A549 treated with dexamethasone at 1 μM for 4 hours (cell line): Measurements from ENCODE around the gene NTF4. TPM values are rescaled to one million over a fixed set of nuclear protein-coding genes. Genes with fewer than 3 reads are reported as not detected.

ENCODE experiments used
- total RNA-seq: library from RNA; stranded (reverse); fragments of 200-300 nt; extraction: Qiagen RNA extraction; gene quantifications from 5 replicates; pipeline ENCODE4 v1.2.3, GENCODE V29; 2022

The NTF4 gene, protein sequence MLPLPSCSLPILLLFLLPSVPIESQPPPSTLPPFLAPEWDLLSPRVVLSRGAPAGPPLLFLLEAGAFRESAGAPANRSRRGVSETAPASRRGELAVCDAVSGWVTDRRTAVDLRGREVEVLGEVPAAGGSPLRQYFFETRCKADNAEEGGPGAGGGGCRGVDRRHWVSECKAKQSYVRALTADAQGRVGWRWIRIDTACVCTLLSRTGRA
- total RNA-seq, result 0.24 to 0.75 TPM (median 0.67 TPM) in 5 replicates

DNA sequence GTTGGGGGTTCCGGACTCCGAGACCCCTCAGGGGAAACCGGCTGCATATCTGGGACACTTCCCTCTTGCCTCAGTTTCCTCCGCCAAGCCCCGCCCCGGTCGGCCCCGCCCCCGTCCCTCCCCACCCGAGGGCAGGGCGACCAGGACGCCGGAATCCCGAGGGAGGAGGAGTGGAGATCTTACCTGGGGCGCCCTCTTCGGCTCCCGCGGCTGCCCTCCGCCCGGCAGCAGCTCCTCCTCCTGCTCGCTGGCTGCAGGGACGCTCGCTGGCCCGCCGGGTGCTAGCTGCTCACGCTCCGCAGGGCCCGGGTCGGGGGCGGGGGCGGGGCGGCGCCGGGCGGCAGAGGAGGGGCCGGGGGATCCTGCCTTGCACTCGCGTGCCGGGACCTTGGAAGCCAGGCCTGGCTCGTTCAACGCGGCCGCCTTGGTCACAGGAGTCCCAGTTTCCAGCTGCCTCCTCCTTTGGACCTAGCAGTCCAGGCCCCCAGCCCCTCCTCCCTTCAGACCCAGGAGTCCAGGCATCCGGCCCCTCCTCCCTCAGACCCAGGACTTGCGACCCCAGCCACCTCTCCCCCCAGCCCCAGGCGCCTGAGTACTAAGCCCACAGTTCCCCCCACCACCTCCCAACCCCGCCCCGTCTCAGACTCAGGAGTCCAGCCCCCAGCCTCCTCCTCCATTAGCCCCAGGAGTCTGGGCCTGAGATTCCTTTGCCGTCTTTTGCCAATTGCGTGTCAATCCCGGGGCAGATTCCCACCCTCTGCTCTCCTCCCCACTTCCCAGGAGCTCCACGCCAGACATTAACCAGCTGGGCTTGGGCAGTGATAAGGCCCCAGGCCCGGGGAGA is at the start of gene NTF4:
TSS of gene NTF4 (minus strand) at position 51 of the 844 bp plus-strand sequence. CDS start 2,821 bp downstream, outside the sequence.

DNA sequence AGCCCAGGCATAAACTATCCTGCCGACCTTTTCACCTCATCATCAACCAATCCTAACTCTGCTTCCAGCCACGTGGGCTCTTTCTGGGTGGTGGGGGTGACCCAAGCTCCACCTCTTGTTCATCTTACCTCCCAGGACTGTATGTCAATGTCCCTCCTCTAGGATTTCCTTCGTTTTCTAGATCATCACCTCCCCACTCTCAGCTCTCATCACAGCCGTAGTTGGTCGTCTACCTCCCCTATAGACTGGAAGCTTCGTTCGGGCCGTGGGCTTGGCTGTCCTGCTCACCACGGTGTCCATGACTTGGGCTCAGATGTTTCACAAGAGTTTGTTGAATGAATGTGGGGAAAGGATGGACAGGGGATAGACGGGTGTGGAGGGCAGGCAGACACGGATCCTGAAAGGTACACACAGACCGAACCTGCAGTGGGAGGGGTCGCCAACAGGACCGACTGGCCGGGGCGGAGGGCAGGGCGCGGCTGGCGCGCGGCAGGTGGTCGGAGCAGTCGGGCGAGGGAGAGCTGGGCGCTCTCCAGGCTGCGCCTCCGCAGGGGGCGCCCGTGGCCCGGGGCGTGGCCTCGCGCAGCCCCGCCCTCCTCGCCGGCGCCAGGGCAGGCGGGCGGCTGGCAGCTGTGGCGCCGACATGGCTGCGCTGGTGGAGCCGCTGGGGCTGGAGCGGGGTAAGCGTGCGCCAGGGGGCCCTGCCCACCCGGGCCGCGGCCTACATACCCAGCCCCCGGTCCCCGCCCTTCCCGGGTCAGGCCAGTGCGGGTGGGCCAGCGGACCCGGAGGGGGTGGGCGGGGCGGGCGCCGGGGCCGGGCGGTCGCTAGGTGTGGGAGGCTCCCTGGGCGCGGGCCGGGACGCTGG is 49.4 kb upstream of the NTF4 start, which contains the start of gene LIN7B:
TSS of gene LIN7B (plus strand) at position 609 of the 868 bp plus-strand sequence. CDS start at position 644, 35 bp downstream.

DNA sequence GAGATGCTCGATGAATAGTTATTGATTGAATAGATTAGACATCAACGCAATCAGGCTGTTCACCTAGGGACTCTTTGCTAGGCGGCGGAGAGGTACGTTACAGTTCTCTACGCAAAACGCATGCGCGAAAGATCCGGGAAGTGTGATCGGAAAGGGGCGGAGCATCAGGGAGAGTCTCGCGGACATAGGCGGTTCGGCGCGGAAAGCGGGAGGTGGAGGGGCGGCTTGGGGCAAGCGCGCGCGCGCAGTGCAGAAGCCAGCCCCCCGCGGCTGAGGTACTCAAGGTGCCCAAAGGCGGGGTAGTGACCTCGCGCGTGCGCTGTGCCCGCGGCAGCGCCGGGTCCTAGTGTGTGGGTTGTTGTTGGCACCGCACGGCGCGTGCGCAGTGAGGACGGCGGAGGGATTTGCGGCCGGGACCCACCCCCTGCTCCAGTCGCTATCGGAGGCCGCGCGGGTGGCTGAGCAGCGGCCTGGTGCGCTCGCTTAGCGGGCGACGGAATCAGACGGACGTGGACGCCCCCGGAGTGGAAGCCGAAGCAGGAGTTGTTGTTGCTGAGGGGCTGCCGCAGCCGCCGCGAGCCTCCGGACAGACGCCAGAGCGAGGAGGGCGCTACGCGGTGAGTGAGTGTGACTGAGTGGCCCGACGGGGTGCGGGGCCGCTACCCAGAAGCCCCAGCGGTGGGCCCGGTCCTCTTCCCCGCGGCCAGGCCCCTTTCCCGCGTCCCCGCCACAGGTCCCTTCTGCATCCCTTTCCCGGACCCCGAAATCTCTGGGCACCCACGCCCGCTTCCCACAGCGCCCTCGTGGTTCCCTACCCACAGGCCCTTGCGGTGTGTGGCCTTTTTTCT is 20.6 kb upstream of the NTF4 start, which contains the start of gene SNRNP70:
TSS of gene SNRNP70 (plus strand) at position 432 of the 848 bp plus-strand sequence. CDS start 964 bp downstream, outside the sequence.

DNA sequence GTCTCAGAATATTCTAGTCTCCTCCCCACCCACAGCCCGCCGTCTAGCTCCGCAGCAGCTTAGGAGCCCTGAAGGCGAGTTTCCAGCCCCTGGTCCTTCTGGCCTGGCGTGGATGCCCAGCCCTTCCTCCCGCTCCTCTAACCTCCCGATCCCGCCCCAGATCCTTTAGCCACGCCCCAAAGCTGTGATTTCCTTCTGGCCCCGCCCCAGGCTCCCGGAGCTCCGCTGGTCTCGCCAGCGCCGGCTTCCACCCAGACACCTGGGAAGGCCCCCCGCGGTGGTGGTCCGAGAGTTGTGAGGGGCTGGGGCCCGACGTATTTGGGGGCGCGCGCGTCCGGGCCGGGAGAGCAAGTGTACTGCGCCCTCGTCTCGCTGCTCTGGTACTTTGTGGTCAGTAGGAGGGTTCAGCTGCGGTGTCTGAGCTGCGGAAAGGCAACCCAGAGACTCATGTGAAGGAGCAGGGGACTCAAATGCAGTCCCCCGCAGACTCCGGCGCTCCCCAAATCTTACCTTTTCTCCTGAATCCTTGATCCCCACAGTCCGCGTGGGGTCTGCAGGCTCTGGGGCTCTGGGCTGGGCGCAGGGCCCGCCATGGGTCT is 6.9 kb downstream of the NTF4 start, which contains the start of gene CGB7:
TSS of gene CGB7 (minus strand) at position 114 of the 599 bp plus-strand sequence. CDS start 2,374 bp downstream, outside the sequence.

DNA sequence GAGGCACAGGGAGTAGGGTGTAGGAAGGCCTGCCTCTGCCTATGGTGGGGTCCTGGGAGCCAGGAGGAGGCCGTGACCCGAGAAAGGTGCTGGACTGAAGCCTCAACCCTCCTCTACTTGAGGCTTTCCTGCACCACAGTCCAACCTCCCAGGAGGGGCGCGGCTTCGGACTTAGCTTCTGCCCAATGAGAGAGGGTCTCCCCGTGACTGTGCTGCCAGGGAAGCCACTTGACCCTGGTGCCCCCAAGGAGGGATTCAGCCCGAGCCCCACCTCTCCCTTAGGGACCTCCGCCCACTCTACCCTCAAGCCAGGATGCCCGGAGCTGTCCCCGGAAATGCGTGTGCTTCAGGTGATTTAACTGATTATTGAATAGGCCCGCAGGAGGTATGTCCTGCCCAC is 15.6 kb downstream of the NTF4 start, which contains the start of gene CGB8:
TSS of gene CGB8 (minus strand) at position 101 of the 400 bp plus-strand sequence. CDS start 372 bp downstream, outside the sequence.

DNA sequence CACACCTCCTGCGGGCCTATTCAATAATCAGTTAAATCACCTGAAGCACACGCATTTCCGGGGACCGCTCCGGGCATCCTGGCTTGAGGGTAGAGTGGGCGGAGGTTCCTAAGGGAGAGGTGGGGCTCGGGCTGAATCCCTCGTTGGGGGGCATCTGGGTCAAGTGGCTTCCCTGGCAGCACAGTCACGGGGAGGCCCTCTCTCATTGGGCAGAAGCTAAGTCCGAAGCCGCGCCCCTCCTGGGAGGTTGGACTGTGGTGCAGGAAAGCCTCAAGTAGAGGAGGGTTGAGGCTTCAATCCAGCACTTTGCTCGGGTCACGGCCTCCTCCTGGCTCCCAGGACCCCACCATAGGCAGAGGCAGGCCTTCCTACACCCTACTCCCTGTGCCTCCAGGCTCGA is 21.1 kb downstream of the NTF4 start, which contains the start of gene CGB5:
TSS of gene CGB5 (plus strand) at position 301 of the 400 bp plus-strand sequence. CDS start 362 bp downstream, outside the sequence.

GRCh38 chr19:49036815-49037214 is 27.8 kb downstream of the NTF4 start, which contains the start of gene CGB1:
TSS of gene CGB1 (minus strand) at chr19:49036895. CDS start at chr19:49036711, 184 bp downstream.

GRCh38 chr19:49031642-49032301 is 32.8 kb downstream of the NTF4 start, which contains the start of gene CGB2:
TSS of gene CGB2 (plus strand) at chr19:49031890. CDS start at chr19:49032096, 206 bp downstream.

DNA sequence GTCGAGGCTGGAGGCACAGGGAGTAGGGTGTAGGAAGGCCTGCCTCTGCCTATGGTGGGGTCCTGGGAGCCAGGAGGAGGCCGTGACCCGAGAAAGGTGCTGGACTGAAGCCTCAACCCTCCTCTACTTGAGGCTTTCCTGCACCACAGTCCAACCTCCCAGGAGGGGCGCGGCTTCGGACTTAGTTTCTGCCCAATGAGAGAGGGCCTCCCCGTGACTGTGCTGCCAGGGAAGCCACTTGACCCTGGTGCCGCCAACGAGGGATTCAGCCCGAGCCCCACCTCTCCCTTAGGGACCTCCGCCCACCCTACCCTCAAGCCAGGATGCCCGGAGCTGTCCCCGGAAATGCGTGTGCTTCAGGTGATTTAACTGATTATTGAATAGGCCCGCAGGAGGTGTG is 40.4 kb downstream of the NTF4 start, which contains the start of gene CGB3:
TSS of gene CGB3 (minus strand) at position 101 of the 400 bp plus-strand sequence. CDS start 362 bp downstream, outside the sequence.

DNA sequence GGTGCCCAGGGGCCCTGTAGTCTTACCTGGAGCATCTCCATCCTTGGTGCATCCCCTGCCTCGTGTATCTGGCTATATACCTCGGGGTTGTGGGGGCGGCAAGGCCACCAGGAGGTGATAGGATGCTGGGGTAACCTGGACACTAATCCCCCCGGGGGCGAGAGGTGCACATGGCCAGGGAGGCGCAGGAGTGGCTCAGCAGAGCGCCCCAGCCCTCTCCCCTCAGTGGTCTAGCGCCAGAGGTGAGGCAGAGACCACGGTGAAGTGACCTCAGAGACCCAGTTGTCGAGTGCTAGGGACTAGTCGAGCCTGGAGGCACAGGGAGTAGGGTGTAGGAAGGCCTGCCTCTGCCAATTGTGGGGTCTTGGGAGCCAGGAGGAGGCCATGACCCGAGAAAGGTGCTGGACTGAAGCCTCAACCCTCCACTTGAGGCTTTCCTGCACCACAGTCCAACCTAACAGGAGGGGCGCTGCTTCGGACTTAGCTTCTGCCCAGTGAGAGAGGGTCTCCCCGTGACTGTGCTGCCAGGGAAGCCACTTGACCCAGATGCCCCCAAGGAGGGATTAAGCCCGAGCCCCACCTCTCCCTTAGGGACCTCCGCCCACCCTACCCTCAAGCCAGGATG is 47.5 kb downstream of the NTF4 start, which contains the start of gene LHB:
TSS of gene LHB (minus strand) at position 51 of the 625 bp plus-strand sequence. CDS start at position 41, 10 bp downstream.

Other genes with a start within 250 kb of the NTF4 start
- gene HSD17B14, start 228.3 kb downstream of the NTF4 start, total RNA-seq, result 12.1 to 15.5 TPM (median 13.1 TPM) in 5 replicates
- 1.3 to 1.5 TPM (median 1.4 TPM) in 5 replicates for gene PLEKHA4, start 196.2 kb downstream of the NTF4 start, total RNA-seq
- gene PPP1R15A, start 192.4 kb downstream of the NTF4 start, total RNA-seq, result 76.6 to 102 TPM (median 92.1 TPM) in 5 replicates
- gene TULP2, start 166.1 kb downstream of the NTF4 start, total RNA-seq, result not detected in 5 replicates
- 182 to 210 TPM (median 199 TPM) in 5 replicates for gene NUCB1, start 164.5 kb downstream of the NTF4 start, total RNA-seq
- gene DHDH, start 131.1 kb downstream of the NTF4 start, total RNA-seq, result 0.62 to 1.5 TPM (median 1.2 TPM) in 5 replicates
- 254 to 381 TPM (median 326 TPM) in 5 replicates for gene BAX, start 109.9 kb downstream of the NTF4 start, total RNA-seq
- 16,748 to 23,741 TPM (median 18,953 TPM) in 5 replicates for gene FTL, start 99.5 kb downstream of the NTF4 start, total RNA-seq
- gene GYS1, start 71.5 kb downstream of the NTF4 start, total RNA-seq, result 17.3 to 24.3 TPM (median 21.1 TPM) in 5 replicates
- 224 to 281 TPM (median 256 TPM) in 5 replicates for gene RUVBL2, start 70.9 kb downstream of the NTF4 start, total RNA-seq
- 0.19 TPM in 1 of 5 replicates, not detected in the others for gene LHB, start 47.7 kb downstream of the NTF4 start, total RNA-seq
- not detected in 5 replicates for gene CGB3, start 40.5 kb downstream of the NTF4 start, total RNA-seq
- 0.12 to 0.36 TPM (median 0.24 TPM) in 4 of 5 replicates, not detected in the other for gene CGB2, start 32.9 kb downstream of the NTF4 start, total RNA-seq
- gene CGB1, start 27.9 kb downstream of the NTF4 start, total RNA-seq, result 0.14 TPM in 1 of 5 replicates, not detected in the others
- 0.20 to 0.72 TPM (median 0.42 TPM) in 4 of 5 replicates, not detected in the other for gene CGB5, start 21.0 kb downstream of the NTF4 start, total RNA-seq
- gene CGB8, start 15.7 kb downstream of the NTF4 start, total RNA-seq, result 1.5 to 3.0 TPM (median 2.7 TPM) in 5 replicates
- 0.23 to 0.86 TPM (median 0.45 TPM) in 5 replicates for gene CGB7, start 7.1 kb downstream of the NTF4 start, total RNA-seq
- not detected in 5 replicates for gene KCNA7, start 7.9 kb upstream of the NTF4 start, total RNA-seq
- gene SNRNP70, start 20.6 kb upstream of the NTF4 start, total RNA-seq, result 256 to 381 TPM (median 350 TPM) in 5 replicates
- 3.6 to 9.0 TPM (median 6.9 TPM) in 5 replicates for gene LIN7B, start 49.6 kb upstream of the NTF4 start, total RNA-seq
- gene C19orf73, start 54.3 kb upstream of the NTF4 start, total RNA-seq, result 0.82 to 1.9 TPM (median 1.3 TPM) in 5 replicates
- 4.2 to 6.2 TPM (median 5.9 TPM) in 5 replicates for gene PPFIA3, start 54.7 kb upstream of the NTF4 start, total RNA-seq
- not detected in 5 replicates for gene HRC, start 90.6 kb upstream of the NTF4 start, total RNA-seq
- gene TRPM4, start 93.0 kb upstream of the NTF4 start, total RNA-seq, result 6.5 to 11.6 TPM (median 8.7 TPM) in 5 replicates